GOT3 (cell line): Measurements from ENCODE around the gene PROSER1.
"Not testable (repeated sequence)": the region's sequence is repeated elsewhere in the genome, so short reads cannot be mapped to it uniquely, and the experiment has no call there.

Source experiments
- DNase-seq: peaks from one replicate; lab custom pipeline; 2025; ENCODE audit warnings: mixed read lengths; lab: John Stamatoyannopoulos, UW

Gene PROSER1

GRCh38 chr13:39037880-39038568, at the start of gene PROSER1, which contains the start of gene NHLRC3:
PROSER1 (minus strand) TSS chr13:39038089; CDS start chr13:39037242, 847 bp downstream.
NHLRC3 (plus strand) TSS chr13:39038456; CDS start chr13:39038640, 184 bp downstream.
- peak; percentile 81 for DNase-seq

GRCh38 chr13:39086251-39086945, 48.5 kb upstream of the PROSER1 start:
- not testable (repeated sequence) for DNase-seq

- no peak for DNase-seq
These were observed 36.1 kb upstream of the PROSER1 start for GRCh38 chr13:39073983-39074382.

- no peak for DNase-seq
These were observed 35.0 kb upstream of the PROSER1 start for GRCh38 chr13:39072842-39073241.

- DNase-seq = no peak
These were observed 24.1 kb upstream of the PROSER1 start for GRCh38 chr13:39062004-39062403.

GRCh38 chr13:39058040-39058439, 20.2 kb upstream of the PROSER1 start:
- DNase-seq = no peak

- no peak for DNase-seq
These were observed 18.1 kb upstream of the PROSER1 start for GRCh38 chr13:39056018-39056417.

- DNase-seq = no peak
These were observed 16.2 kb upstream of the PROSER1 start for GRCh38 chr13:39054112-39054511.

- no peak for DNase-seq
These were observed 15.1 kb upstream of the PROSER1 start for GRCh38 chr13:39052944-39053343.

- no peak for DNase-seq
These were observed 13.3 kb upstream of the PROSER1 start for GRCh38 chr13:39051157-39051556.

- no peak for DNase-seq
These were observed 11.4 kb upstream of the PROSER1 start for GRCh38 chr13:39049274-39049673.

GRCh38 chr13:39048806-39049205, 10.9 kb upstream of the PROSER1 start:
- DNase-seq = no peak

- no peak for DNase-seq
These were observed 9.7 kb upstream of the PROSER1 start for GRCh38 chr13:39047560-39047959.

- DNase-seq = no peak
These were observed 6.6 kb upstream of the PROSER1 start for GRCh38 chr13:39044536-39044935.

- no peak for DNase-seq
These were observed 2.3 kb upstream of the PROSER1 start for GRCh38 chr13:39040206-39040605.

GRCh38 chr13:39039041-39039440, 1.2 kb upstream of the PROSER1 start:
- DNase-seq = no peak

GRCh38 chr13:39038569-39039030, 711 bp upstream of the PROSER1 start:
- no peak for DNase-seq

GRCh38 chr13:39037410-39037879, 444 bp downstream of the PROSER1 start:
- no peak for DNase-seq

- no peak for DNase-seq
These were observed 1.7 kb downstream of the PROSER1 start for GRCh38 chr13:39036212-39036611.

GRCh38 chr13:39035799-39036198, 2.1 kb downstream of the PROSER1 start:
- no peak for DNase-seq

GRCh38 chr13:39035204-39035603, 2.7 kb downstream of the PROSER1 start:
- no peak for DNase-seq

GRCh38 chr13:39034085-39034484, 3.8 kb downstream of the PROSER1 start:
- no peak for DNase-seq

- no peak for DNase-seq
These were observed 5.7 kb downstream of the PROSER1 start for GRCh38 chr13:39032150-39032549.
